ENCODE data around the gene GSE1. TPM values are rescaled to one million over a fixed set of nuclear protein-coding genes. Genes with fewer than 3 reads are reported as not detected.

GSE1 gene
- total and polyA plus RNA-seq, 9 of the 15 experiments (the other 6 are each of a cell fraction or from before 2014, with no cell fraction given), result 12.2 to 244 (median 57.9) TPM

DNA sequence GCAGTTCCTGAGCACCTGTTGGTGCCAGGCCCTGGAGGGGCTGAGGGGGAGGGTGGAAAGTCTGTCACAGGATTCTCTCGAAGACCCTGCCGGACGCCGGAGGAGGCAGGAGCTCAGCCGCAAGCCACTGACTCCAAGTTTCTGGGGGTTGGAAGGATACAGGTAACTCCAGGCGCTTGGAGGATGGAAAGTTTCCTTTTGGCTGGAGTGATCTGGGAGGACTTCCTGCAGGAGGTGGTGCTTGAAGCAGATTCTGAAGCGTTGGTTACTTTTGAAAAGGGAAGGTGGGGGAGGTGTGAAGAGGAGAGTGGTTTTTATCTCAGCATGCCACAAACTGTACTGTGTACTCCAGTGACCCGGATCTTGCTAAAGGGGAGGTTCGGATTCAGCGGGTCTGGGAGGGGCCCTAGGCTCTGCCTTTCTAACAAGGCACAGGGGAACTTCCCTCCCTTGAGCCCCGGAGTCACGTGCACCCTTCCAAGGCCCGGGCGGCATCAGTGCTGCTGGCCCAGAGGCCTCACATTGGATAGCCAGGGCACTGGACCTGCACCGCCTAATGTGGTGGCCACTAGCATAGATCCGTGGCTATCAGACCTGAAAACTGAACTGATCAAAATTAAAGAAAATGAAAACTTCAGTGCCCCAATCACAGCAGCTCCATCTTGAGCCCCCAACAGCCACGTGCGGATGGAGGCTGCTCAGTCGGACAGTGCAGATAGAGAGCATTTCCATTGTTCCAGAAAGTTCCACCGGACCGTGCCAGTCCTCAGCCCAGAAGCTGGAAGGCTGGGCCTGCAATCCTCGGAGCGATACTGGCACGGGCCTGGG, 42.2 kb upstream of the GSE1 start (continued):
- no peak for TF ChIP-seq SIN3B (IDR thresholded peaks at IDR 0.05; ENCODE audit: low read depth)
- no peak for TF ChIP-seq ZNF23 (CRISPR knock-in tag; IDR thresholded peaks at IDR 0.05)
- TF ChIP-seq, protein P1, sequence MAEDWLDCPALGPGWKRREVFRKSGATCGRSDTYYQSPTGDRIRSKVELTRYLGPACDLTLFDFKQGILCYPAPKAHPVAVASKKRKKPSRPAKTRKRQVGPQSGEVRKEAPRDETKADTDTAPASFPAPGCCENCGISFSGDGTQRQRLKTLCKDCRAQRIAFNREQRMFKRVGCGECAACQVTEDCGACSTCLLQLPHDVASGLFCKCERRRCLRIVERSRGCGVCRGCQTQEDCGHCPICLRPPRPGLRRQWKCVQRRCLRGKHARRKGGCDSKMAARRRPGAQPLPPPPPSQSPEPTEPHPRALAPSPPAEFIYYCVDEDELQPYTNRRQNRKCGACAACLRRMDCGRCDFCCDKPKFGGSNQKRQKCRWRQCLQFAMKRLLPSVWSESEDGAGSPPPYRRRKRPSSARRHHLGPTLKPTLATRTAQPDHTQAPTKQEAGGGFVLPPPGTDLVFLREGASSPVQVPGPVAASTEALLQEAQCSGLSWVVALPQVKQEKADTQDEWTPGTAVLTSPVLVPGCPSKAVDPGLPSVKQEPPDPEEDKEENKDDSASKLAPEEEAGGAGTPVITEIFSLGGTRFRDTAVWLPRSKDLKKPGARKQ (CRISPR knock-in tag; IDR thresholded peaks at IDR 0.05), result no peak
- no peak for TF ChIP-seq RBM15 (IDR thresholded peaks at IDR 0.05; ENCODE audit: insufficient read depth, low read length)
- 0 out of 2 replicates have a peak, but pooled peaks have one; percentile 54 for TF ChIP-seq FOXK1 (CRISPR knock-in tag; IDR thresholded peaks at IDR 0.05; ENCODE audit: borderline replicate concordance)
- TF ChIP-seq NR2C2 (CRISPR knock-in tag; IDR thresholded peaks at IDR 0.05), result 0 out of 2 replicates have a peak, but pooled peaks have one; percentile 35
- peak; percentile 78 for TF ChIP-seq NR2C2 (tag; IDR thresholded peaks at IDR 0.05)
- no peak for TF ChIP-seq PHF21A (IDR thresholded peaks at IDR 0.05; ENCODE audit: borderline replicate concordance, low read depth)
- TF ChIP-seq, protein P2, sequence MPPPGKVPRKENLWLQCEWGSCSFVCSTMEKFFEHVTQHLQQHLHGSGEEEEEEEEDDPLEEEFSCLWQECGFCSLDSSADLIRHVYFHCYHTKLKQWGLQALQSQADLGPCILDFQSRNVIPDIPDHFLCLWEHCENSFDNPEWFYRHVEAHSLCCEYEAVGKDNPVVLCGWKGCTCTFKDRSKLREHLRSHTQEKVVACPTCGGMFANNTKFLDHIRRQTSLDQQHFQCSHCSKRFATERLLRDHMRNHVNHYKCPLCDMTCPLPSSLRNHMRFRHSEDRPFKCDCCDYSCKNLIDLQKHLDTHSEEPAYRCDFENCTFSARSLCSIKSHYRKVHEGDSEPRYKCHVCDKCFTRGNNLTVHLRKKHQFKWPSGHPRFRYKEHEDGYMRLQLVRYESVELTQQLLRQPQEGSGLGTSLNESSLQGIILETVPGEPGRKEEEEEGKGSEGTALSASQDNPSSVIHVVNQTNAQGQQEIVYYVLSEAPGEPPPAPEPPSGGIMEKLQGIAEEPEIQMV (tag; conservative IDR thresholded peaks at IDR 0.05; ENCODE audit: low read depth), result no peak
- TF ChIP-seq MTF1 (CRISPR knock-in tag; IDR thresholded peaks at IDR 0.05; ENCODE audit: borderline replicate concordance), result no peak
- TF ChIP-seq ZNF212 (CRISPR knock-in tag; IDR thresholded peaks at IDR 0.05), result no peak
- TF ChIP-seq ETS2 (tag; IDR thresholded peaks at IDR 0.05; ENCODE audit: borderline replicate concordance, poor library complexity, severe bottlenecking), result no peak
- TF ChIP-seq, protein P3, sequence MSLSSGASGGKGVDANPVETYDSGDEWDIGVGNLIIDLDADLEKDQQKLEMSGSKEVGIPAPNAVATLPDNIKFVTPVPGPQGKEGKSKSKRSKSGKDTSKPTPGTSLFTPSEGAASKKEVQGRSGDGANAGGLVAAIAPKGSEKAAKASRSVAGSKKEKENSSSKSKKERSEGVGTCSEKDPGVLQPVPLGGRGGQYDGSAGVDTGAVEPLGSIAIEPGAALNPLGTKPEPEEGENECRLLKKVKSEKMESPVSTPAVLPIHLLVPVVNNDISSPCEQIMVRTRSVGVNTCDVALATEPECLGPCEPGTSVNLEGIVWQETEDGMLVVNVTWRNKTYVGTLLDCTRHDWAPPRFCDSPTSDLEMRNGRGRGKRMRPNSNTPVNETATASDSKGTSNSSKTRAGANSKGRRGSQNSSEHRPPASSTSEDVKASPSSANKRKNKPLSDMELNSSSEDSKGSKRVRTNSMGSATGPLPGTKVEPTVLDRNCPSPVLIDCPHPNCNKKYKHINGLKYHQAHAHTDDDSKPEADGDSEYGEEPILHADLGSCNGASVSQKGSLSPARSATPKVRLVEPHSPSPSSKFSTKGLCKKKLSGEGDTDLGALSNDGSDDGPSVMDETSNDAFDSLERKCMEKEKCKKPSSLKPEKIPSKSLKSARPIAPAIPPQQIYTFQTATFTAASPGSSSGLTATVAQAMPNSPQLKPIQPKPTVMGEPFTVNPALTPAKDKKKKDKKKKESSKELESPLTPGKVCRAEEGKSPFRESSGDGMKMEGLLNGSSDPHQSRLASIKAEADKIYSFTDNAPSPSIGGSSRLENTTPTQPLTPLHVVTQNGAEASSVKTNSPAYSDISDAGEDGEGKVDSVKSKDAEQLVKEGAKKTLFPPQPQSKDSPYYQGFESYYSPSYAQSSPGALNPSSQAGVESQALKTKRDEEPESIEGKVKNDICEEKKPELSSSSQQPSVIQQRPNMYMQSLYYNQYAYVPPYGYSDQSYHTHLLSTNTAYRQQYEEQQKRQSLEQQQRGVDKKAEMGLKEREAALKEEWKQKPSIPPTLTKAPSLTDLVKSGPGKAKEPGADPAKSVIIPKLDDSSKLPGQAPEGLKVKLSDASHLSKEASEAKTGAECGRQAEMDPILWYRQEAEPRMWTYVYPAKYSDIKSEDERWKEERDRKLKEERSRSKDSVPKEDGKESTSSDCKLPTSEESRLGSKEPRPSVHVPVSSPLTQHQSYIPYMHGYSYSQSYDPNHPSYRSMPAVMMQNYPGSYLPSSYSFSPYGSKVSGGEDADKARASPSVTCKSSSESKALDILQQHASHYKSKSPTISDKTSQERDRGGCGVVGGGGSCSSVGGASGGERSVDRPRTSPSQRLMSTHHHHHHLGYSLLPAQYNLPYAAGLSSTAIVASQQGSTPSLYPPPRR (CRISPR knock-in tag; IDR thresholded peaks at IDR 0.05; ENCODE audit: borderline replicate concordance), result 0 out of 2 replicates have a peak, but pooled peaks have one; percentile 73
- no peak for TF ChIP-seq ZNF263 (CRISPR knock-in tag; IDR thresholded peaks at IDR 0.05; ENCODE audit: borderline replicate concordance)
- no peak for TF ChIP-seq NCOA4 (IDR thresholded peaks at IDR 0.05; ENCODE audit: partially characterized antibody)
- no peak for TF ChIP-seq ILF3 (IDR thresholded peaks at IDR 0.05; ENCODE audit: borderline replicate concordance)
- TF ChIP-seq, protein P4, sequence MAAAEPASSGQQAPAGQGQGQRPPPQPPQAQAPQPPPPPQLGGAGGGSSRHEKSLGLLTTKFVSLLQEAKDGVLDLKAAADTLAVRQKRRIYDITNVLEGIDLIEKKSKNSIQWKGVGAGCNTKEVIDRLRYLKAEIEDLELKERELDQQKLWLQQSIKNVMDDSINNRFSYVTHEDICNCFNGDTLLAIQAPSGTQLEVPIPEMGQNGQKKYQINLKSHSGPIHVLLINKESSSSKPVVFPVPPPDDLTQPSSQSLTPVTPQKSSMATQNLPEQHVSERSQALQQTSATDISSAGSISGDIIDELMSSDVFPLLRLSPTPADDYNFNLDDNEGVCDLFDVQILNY (CRISPR knock-in tag; IDR thresholded peaks at IDR 0.05), result no peak
- no peak; the same call in 1 of the 2 replicates for TF ChIP-seq ZBTB1 (CRISPR knock-in tag; IDR thresholded peaks at IDR 0.05; ENCODE audit: borderline replicate concordance, low read depth)
